ENCODE results near the gene ZNF385C. TPM values are rescaled to one million over a fixed set of nuclear protein-coding genes. Genes with fewer than 3 reads are reported as not detected.

ZNF385C gene
- total and polyA plus RNA-seq, 2 of the 13 experiments (the other 11 are each of a cell fraction or from before 2014, with no cell fraction given) = 2.3 to 6.1 TPM

- TF ChIP-seq ZNF280B (CRISPR knock-in tag; IDR thresholded peaks at IDR 0.05; ENCODE audit: borderline replicate concordance) (peak; percentile 10; the same call in 1 of the 2 replicates), ZNF891 (CRISPR knock-in tag; IDR thresholded peaks at IDR 0.05) (peak; percentile 50; the same call in 1 of the 2 replicates), BATF2 (CRISPR knock-in tag; IDR thresholded peaks at IDR 0.05) (no peak), THAP9 (CRISPR knock-in tag; IDR thresholded peaks at IDR 0.05; ENCODE audit: borderline replicate concordance) (peak; percentile 6; the same call in 1 of the 2 replicates), SRSF1 (optimal IDR thresholded peaks at IDR 0.05; ENCODE audit: low read depth, low read length) (peak; percentile 42), ZNF574 (CRISPR knock-in tag; IDR thresholded peaks at IDR 0.05) (peak; percentile 99), NR0B2 (CRISPR knock-in tag; IDR thresholded peaks at IDR 0.05) (peak; percentile 46; the same call in 1 of the 2 replicates), DMAP1 (CRISPR knock-in tag; IDR thresholded peaks at IDR 0.05) (peak; percentile 50; the same call in 1 of the 2 replicates), ZNF235 (CRISPR knock-in tag; IDR thresholded peaks at IDR 0.05; ENCODE audit: borderline replicate concordance) (0 out of 2 replicates have a peak, but pooled peaks have one; percentile 58), BRD4 (CRISPR knock-in tag; IDR thresholded peaks at IDR 0.05) (peak; percentile 81; the same call in 1 of the 2 replicates), ZSCAN9 (CRISPR knock-in tag; IDR thresholded peaks at IDR 0.05; ENCODE audit: borderline replicate concordance) (0 out of 2 replicates have a peak, but pooled peaks have one; percentile 15), MAZ (IDR thresholded peaks at IDR 0.05; ENCODE audit: borderline replicate concordance, low read depth, low read length) (no peak), MAZ (CRISPR knock-in tag; IDR thresholded peaks at IDR 0.05; ENCODE audit: low read depth) (peak; percentile 76; the same call in 1 of the 2 replicates), CENPT (CRISPR knock-in tag; IDR thresholded peaks at IDR 0.05; ENCODE audit: low read depth) (no peak), GATAD1 (CRISPR knock-in tag; IDR thresholded peaks at IDR 0.05) (peak; percentile 77), ZNF18 (CRISPR knock-in tag; IDR thresholded peaks at IDR 0.05; ENCODE audit: insufficient replicate concordance) (no peak), SP4 (CRISPR knock-in tag; IDR thresholded peaks at IDR 0.05) (peak; percentile 41; the same call in 1 of the 2 replicates), ZNF678 (CRISPR knock-in tag; IDR thresholded peaks at IDR 0.05) (0 out of 2 replicates have a peak, but pooled peaks have one; percentile 39)
These were observed 47.8 kb downstream of the ZNF385C start, which contains the start of gene C17orf113 (continued) for GRCh38 chr17:42050393-42051012.
